Ishikawa (cell line): ENCODE measurements around the gene SCN9A.

ENCODE experiments used
- EGR1 ChIP-seq: IDR thresholded peaks from 2 replicates; pipeline ENCODE4 v1.6.1; 2012
- FOXM1 ChIP-seq: IDR thresholded peaks from 2 replicates; pipeline ENCODE4 v1.6.1; 2012; ENCODE audit warnings: low read depth, borderline replicate concordance
- REST ChIP-seq: IDR thresholded peaks from 2 replicates; pipeline ENCODE4 v1.6.1; 2012; ENCODE audit warnings: low read depth, mild to moderate bottlenecking

SCN9A gene

GRCh38 chr2:166148500-166149400, 227.0 kb downstream of the SCN9A start:
- TF ChIP-seq FOXM1 = no peak

DNA sequence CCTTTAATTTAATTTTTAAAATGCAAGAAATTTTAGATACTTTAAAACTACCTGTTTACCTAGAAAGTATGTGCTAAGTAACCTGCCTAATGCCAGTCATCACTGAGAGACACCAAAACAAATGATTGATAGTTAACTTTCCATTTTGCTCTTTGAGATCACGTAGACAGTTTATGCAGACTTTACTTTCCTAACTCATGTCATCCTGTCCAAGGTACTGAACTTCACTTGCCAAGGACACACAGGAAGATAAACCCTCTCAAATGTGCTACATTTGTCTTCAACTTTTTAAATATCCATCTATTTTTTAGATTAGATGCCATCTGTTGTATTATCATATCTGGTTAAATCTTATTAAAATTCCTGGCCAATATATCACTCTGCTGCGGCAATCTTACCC, 227.9 kb downstream of the SCN9A start:
- TF ChIP-seq REST = peak; percentile 74
- TF ChIP-seq EGR1 = no peak
